GM21786 (cell line): ENCODE measurements around the gene IL3RA.
A peak's percentile ranks its signal among the peaks of the same experiment; 100 is the strongest.

ENCODE experiments used
- ATAC-seq: cut with Tn5 transposase; IDR thresholded peaks from one replicate; pipeline ENCODE4 v1.9.1; 2021; ENCODE audit not compliant: unreplicated experiment

IL3RA gene

GRCh38 chrX:1380672-1381233 is 44.2 kb downstream of the IL3RA start:
- ATAC-seq: no peak

GRCh38 chrX:1384658-1385252 is 48.2 kb downstream of the IL3RA start:
- no peak for ATAC-seq

- ATAC-seq: no peak
Measured at GRCh38 chrX:1385253-1386223, 49.0 kb downstream of the IL3RA start.

DNA sequence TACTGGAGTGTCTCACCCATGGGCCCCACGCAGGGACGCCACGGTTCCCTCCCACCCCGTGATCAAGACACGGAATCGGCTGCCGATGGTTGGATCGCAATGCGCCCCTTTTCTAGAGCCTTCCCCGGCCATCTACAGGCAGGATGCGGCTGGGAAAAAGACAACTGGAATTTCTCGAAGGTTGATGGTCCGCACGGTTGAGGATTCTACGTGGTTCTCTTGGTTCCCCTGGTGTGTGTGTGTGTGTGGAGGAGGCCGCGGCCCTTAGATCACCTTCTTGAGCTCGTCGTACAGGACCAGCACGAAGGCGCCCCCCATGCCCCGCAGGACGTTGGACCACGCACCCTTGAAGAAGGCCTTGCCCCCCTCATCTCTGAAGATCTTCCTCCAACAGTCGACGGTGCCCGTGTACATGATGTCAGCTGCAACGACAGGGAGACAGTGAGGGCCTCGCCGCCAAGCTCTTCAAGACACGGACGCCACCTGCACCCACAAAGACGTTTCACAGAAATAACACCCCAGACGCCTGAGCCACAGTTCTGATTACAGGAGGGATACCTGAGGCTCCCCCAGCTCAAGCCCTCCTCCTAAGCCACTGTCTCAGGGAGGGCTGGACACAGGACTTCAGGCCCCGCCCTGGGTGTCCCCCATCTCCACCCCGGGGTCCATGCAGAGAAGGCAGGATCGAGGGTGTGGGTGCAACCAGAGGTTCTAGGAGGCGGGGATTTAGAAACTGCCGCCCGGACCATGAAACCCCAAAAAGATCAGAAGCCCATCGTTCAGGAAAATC is 49.9 kb downstream of the IL3RA start:
- no peak for ATAC-seq

- no peak for ATAC-seq
Measured at GRCh38 chrX:1387141-1387776, 50.7 kb downstream of the IL3RA start.

GRCh38 chrX:1388651-1389050 is 52.1 kb downstream of the IL3RA start:
- ATAC-seq: no peak

- no peak for ATAC-seq
Measured at GRCh38 chrX:1389181-1389992, 52.8 kb downstream of the IL3RA start.

- no peak for ATAC-seq
Measured at GRCh38 chrX:1389993-1390285, 53.4 kb downstream of the IL3RA start.

DNA sequence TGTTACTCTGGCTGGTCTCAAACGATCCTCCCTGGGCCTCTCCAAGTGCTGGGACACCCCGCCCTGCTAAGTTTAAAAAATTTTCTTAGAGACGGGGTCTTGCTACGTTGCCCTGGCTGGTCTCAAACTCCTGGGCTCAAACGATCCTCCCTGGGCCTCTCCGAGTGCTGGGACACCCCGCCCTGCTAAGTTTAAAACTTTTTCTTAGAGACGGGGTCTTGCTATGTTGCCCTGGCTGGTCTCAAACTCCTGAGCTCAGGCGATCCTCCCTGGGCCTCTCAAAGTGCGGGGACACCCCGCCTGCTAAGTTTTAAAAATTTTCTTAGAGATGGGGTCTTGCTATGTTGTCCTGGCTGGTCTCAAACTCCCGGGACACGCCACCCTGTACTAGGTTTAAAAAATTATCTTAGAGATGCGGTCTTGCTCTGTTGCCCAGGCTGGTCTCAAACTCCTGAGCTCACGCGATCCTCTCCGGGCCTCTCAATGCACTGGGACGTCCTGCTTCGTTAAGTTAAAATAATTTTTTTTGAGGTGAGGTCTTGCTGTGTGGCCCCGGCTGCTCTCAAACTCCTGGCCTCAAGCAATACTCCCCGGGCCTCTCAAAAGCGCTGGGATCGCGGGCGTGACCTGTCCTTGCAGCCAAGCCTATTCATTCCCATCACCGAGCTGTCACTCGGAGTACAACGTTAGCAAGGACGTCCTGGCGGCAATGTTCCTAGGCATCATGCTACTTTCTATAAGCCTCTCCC is 54.2 kb downstream of the IL3RA start:
- ATAC-seq: no peak

GRCh38 chrX:1391370-1391706 is 54.8 kb downstream of the IL3RA start:
- no peak for ATAC-seq

DNA sequence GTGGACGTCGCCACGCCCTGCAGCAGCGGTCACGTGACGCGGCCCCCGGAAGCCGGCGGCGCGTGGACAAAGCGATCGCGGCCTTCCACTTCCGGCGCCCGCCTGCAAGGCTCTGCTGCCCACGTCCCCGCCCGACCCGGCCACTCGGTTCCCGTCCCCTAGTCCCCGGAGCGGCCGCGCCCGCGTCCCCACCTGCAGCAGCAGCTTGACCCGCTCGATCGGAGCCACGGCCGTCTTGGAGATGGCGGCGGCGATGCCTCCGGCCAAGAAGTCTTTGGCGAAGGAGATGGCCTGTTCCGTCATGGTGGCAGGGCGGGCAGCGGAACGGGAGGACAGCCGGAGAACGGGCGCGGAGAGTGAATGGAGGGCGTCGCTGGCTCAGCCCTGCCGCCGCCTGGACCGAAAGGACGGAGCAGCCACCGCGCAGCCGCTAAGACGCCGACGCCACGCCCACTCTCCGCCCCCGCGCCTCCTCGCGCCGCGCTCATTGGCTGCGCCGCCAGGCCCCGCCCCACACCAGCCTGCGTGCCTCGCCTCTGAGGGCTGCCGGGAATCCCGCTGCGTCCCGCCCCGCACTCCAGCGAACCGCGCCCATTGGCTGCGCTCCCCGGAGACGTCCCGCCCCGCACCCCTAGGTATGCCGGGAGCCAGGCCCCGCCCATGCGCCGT is 55.3 kb downstream of the IL3RA start, which contains the start of gene SLC25A6:
Gene SLC25A6 (minus strand): TSS at position 407 of the 669 bp plus-strand sequence. CDS start 104 bp downstream, at position 303.
- peak; percentile 93 for ATAC-seq

- peak; percentile 29 for ATAC-seq
Measured at GRCh38 chrX:1392376-1393068, 55.9 kb downstream of the IL3RA start.

DNA sequence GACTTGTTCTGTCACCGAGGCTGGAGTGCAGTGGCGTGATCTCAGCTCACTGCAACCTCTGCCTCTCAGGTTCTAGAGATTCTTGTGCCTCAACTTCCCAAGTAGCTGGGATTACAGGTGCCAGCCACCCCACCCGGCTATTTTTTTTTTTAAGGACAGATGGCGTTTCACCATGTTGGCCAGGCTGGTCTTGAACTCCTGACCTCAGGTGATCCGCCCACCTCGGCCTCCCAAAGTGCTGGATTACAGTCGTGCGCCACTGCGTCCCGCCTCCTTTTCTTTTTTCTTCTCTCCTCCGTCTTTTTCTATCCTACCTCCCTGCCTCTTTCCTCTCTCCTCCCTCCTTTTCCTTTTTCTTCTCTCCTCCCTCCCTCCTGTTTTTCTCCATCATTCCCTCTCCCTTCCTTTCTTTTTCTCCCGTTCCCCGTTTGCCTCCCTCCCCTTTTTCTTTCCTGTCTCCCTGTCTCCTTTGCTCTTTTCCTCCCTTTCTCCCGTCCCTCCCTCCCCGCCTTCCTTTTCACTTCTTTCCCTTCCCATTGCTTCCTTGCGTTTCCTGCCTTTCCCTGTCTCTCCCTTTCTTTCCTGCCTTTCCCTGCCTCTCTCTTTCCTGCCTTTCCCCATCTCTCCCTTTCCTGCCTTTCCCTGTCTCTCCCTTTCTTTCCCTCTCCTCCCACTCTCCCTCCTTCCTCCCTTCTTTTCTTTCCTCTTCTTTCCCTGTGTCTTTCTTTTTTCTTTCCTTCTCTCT is 57.5 kb downstream of the IL3RA start:
- ATAC-seq: no peak

GRCh38 chrX:1394731-1395501 is 58.3 kb downstream of the IL3RA start:
- no peak for ATAC-seq

- ATAC-seq: no peak
Measured at GRCh38 chrX:1395646-1396216, 59.1 kb downstream of the IL3RA start.

GRCh38 chrX:1397001-1397400 is 60.4 kb downstream of the IL3RA start:
- no peak for ATAC-seq
